GM12801 (cell line): ENCODE measurements around the gene GNB1.

Source experiments
- TF ChIP-seq, protein P1 (sequence below): IDR thresholded peaks from one replicate; pipeline ENCODE4 v1.5.1; 2011; ENCODE audit warnings: control low read depth; ENCODE audit not compliant: insufficient read length; ENCODE audit errors: extremely low read depth

The GNB1 gene

DNA sequence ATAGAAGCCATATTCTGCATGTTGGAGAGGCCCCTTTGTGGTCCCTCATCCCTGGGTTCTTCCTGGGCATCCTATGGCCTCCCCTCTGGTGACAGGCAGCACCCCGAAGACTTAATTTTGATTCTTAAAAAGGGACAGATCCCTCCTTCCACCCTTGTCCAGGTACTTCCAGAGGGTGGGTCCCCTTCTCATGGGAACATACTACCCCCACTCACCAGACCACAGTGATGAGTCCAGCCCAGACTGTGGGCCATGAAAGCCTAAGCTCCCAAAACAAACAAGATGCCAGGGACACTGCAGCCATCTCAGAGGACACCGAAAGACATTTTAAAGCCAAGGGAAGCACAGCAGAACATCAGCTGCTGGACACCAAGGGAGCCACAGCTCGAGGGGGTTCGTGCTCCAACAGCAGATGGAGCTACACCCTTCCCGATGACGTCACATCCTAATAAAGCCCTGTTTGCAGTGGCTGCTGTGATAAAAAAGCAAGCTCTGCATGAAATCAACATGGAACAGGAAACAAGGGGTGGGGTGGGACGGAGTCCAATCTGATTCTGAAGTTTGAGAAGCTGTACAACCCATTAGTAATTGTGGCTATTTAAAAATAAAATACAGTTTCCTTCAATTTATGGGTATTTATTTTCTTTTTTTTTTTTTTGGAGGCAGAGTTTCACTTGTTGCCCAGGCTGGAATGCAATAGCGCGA, 32.4 kb downstream of the GNB1 start:
- TF ChIP-seq, protein P1, sequence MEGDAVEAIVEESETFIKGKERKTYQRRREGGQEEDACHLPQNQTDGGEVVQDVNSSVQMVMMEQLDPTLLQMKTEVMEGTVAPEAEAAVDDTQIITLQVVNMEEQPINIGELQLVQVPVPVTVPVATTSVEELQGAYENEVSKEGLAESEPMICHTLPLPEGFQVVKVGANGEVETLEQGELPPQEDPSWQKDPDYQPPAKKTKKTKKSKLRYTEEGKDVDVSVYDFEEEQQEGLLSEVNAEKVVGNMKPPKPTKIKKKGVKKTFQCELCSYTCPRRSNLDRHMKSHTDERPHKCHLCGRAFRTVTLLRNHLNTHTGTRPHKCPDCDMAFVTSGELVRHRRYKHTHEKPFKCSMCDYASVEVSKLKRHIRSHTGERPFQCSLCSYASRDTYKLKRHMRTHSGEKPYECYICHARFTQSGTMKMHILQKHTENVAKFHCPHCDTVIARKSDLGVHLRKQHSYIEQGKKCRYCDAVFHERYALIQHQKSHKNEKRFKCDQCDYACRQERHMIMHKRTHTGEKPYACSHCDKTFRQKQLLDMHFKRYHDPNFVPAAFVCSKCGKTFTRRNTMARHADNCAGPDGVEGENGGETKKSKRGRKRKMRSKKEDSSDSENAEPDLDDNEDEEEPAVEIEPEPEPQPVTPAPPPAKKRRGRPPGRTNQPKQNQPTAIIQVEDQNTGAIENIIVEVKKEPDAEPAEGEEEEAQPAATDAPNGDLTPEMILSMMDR, result no peak

DNA sequence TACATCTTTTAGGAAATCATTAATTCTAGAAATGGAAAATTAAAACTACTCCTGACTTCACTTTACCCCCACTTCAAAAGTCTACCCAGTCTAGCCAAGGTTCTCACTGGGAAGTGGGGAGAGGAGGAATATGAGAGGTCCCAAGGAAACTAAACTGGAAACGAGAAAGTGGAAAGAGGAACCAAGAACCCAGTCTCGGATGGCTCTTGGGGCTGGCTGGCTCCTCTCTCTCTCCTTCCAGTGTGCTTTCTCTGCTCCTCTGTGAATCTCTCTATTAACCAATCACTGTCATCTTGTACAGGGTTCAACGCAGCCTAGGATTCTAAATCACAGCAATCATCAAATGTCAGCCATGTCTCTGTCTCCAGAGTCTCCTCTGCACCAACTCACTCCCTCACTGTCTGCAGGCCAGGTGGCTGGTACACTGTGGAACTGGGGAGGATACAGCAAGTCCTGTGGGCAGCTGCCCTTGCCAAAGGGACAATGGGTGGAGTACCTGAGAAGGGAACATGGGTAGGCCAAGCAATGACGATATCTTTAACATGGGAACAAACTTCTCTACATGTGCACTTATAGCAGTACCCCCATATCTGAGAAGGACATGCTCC, 33.7 kb downstream of the GNB1 start:
- TF ChIP-seq, protein P1, result no peak

DNA sequence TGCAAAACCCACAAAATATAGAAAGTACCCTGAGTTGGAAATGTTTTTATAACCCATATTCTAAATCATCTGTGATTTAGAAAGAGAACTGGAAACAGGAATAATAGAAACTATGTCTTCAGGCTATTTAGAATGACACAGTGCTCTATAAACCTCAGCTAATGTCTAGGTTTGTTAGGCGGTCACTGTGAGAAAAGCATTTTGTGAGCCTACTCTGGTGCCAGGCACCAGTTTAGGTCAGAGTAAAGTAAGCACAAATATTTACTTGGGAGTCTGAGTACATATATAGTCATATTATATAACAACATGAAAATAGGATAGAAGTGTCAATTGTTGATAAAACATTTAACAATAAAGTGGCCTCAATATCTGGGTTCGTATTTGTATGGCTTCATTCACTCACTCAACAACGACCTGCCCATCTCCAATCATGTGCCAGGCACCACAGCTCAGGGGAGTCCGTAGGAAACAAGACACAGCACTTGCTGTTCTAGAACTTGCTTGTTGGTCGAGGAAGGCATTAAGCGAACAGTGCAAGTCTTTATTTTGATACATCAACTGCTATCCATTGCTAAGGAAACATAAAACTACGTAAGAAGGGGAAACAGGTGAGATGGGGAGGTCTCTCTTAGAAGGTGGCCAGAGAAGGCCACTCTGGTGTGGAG, 37.2 kb downstream of the GNB1 start:
- TF ChIP-seq, protein P1, result no peak

DNA sequence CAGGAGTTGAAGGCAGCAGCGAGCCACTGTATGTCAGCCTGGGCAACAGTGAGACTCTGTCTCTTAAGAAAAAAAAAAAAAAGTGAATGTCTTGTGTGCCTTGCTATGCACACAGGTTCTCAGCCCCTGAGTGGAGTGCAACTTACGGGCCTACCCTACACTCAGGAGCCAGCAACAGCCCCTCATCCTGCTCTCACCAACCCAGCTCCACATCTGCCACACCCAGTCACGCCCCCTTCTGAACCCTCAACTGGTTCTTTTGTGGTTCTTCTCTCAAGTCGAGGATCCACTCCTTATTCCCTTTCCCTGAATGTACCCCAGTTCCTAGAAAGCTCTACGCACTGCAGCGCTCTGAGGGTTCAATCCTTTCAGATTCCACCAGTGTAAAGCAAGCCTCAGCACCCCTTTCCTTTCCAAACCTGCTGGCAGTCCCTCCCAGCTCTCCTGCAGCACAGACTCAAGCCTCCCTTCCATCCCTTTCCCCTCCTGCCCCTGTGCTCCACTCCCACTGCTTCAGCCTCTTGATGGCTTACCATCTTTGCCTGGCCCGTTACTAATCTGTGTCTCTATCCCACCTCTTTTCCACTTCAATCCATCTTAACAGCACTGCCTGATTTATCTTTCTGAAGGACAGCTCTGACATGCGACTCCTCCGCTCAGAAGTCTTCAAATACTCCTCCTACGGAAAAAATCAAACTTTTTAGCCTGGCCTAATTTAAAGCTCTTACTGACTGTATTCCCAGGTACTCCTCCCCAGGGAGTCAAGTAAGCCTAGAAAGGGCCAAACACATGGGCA, 38.1 kb downstream of the GNB1 start:
- TF ChIP-seq, protein P1, result no peak

DNA sequence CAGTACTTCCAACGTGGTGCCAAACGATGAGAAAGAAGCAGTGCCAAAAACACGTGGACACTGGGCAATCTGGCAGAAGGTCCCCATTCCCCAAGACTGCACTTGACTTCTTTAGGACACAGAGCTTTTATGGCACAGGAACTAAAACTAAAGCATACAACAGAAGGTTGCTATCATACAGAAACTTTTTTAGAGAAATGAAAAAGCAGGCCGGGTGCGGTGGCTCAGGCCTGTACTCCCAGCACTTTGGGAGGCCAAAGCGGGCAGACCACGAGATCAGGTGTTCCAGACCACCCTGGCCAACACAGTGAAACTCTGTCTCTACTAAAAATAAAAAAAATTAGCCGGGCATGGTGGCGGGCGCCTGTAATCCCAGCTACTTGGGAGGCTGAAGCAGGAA, 43.0 kb downstream of the GNB1 start:
- TF ChIP-seq, protein P1, result no peak

DNA sequence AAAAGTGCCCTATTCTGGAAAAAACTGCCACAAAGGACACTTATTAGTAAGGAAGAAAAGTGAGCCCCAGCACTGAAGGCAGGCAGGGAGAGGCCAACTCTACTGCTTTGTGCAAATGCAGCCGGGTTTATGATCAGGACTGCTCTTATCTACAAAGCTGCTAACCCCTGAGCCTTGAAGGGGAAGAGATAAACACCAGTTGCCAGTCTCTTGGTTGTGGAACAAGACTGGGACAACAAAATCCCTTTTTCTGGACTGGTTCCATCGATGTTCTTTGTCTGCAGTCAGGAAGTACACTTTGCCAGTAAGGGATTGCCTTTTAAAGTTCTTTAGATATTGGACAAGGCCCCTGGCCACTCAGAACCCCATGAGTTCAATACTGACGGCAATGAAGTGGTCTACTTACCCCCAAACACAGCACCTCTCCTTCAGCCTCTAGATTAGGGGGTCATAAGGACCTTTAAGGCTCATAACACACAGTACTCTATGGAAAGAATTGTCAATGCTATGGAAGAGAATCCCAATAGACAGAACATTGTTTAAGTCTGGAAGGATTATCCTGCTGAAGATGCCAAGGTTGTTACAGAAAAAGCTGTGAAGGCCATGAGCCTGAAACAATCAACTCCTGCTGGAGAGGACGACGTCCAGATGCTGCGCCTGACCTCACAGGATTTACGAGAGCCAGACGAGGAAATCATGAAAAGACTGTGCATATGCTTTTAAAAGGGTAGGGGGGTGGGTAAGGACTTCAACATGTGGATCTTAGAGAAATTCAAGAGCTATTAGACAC, 43.6 kb downstream of the GNB1 start:
- TF ChIP-seq, protein P1, result no peak
